HG02840 (cell line): Measurements from ENCODE around the gene SLFN12L.
"Not testable (repeated sequence)": the region's sequence is repeated elsewhere in the genome, so short reads cannot be mapped to it uniquely, and the experiment has no call there.

Experiments
- ATAC-seq: cut with Tn5 transposase; IDR thresholded peaks from one replicate; pipeline ENCODE4 v1.9.1; 2021; ENCODE audit warnings: mild to moderate bottlenecking, moderate library complexity, moderate number of reproducible peaks; ENCODE audit not compliant: unreplicated experiment, low FRiP score

Gene SLFN12L

GRCh38 chr17:35537601-35538141, at the start of gene SLFN12L:
TSS of gene SLFN12L (minus strand) at chr17:35537678. CDS start at chr17:35522364, 15,314 bp downstream.
- no peak for ATAC-seq

- peak; percentile 22 for ATAC-seq
Measured at GRCh38 chr17:35586569-35587073, 49.1 kb upstream of the SLFN12L start.

- no peak for ATAC-seq
Measured at GRCh38 chr17:35584061-35584460, 46.6 kb upstream of the SLFN12L start.

- ATAC-seq = no peak
Measured at GRCh38 chr17:35578929-35579432, 41.5 kb upstream of the SLFN12L start.

GRCh38 chr17:35578197-35578928, 40.9 kb upstream of the SLFN12L start, which contains the start of gene PEX12:
TSS of gene PEX12 (minus strand) at chr17:35578571. CDS start at chr17:35578021, 550 bp downstream.
- peak; percentile 76 for ATAC-seq

GRCh38 chr17:35577830-35578196, 40.3 kb upstream of the SLFN12L start:
- ATAC-seq = no peak

- no peak for ATAC-seq
Measured at GRCh38 chr17:35575759-35576158, 38.3 kb upstream of the SLFN12L start.

- no peak for ATAC-seq
Measured at GRCh38 chr17:35569405-35569804, 31.9 kb upstream of the SLFN12L start.

- ATAC-seq = no peak
Measured at GRCh38 chr17:35568561-35568960, 31.1 kb upstream of the SLFN12L start.

- no peak for ATAC-seq
Measured at GRCh38 chr17:35566968-35567367, 29.5 kb upstream of the SLFN12L start.

GRCh38 chr17:35563181-35563580, 25.7 kb upstream of the SLFN12L start:
- ATAC-seq = not testable (repeated sequence)

GRCh38 chr17:35560703-35561102, 23.2 kb upstream of the SLFN12L start, which contains the start of gene SLFN14:
TSS of gene SLFN14 (minus strand) at chr17:35560819. CDS start at chr17:35558062, 2,757 bp downstream.
- ATAC-seq = no peak

GRCh38 chr17:35559495-35560210, 22.2 kb upstream of the SLFN12L start:
- ATAC-seq = no peak

- ATAC-seq = no peak
Measured at GRCh38 chr17:35557353-35557752, 19.9 kb upstream of the SLFN12L start.

GRCh38 chr17:35555691-35556090, 18.2 kb upstream of the SLFN12L start:
- no peak for ATAC-seq

GRCh38 chr17:35554668-35555067, 17.2 kb upstream of the SLFN12L start:
- ATAC-seq = no peak

GRCh38 chr17:35553310-35553709, 15.8 kb upstream of the SLFN12L start:
- no peak for ATAC-seq

GRCh38 chr17:35548978-35549377, 11.5 kb upstream of the SLFN12L start:
- no peak for ATAC-seq

GRCh38 chr17:35548208-35548810, 10.8 kb upstream of the SLFN12L start:
- no peak for ATAC-seq

- no peak for ATAC-seq
Measured at GRCh38 chr17:35546487-35546886, 9.0 kb upstream of the SLFN12L start.

- ATAC-seq = no peak
Measured at GRCh38 chr17:35545150-35545549, 7.7 kb upstream of the SLFN12L start.
